Esophagus squamous epithelium (tissue), 4 donors: ENCODE data around the gene TERB2.
"Not testable (repeated sequence)": the region's sequence is repeated elsewhere in the genome, so short reads cannot be mapped to it uniquely, and the experiment has no call there.

Experiments used
- CTCF ChIP-seq, 6 experiments: fragments of 450-650 bp in 4 of 6; fragments of 200-600 bp in 2 of 6; sonication (generic) in 2 of 6; IDR thresholded peaks; one replicate each; pipeline ENCODE4 v1.5.1; 2016 to 2019; ENCODE audit warnings: antibody characterized with exemption in 6 of 6, mild to moderate bottlenecking in 4 of 6, moderate library complexity in 4 of 6
- POLR2A ChIP-seq, 4 donors: fragments of 450-650 bp; IDR thresholded peaks; one replicate each; pipeline ENCODE4 v1.6.1; 2017; ENCODE audit warnings: antibody characterized with exemption in 4 of 4, mild to moderate bottlenecking in 4 of 4, moderate library complexity in 3 of 4

- not testable (repeated sequence) for TF ChIP-seq CTCF, POLR2A (IDR thresholded peaks at IDR 0.05)
Observed at GRCh38 chr15:44979617-44980339, 23.3 kb downstream of the TERB2 start.
